Heart left ventricle (tissue), 16 donors: ENCODE measurements around the gene SCAMP4. TPM values are rescaled to one million over a fixed set of nuclear protein-coding genes. Genes with fewer than 3 reads are reported as not detected.

Experiments used
- ATAC-seq, 4 donors: fragments of 200-7000 bp; cut with Tn5 transposase; one replicate each; pipeline ENCODE4 v1.9.1; 2020 to 2022; ENCODE audit warnings: moderate library complexity in 4 of 4, mild to moderate bottlenecking in 3 of 4, moderate number of reproducible peaks in 1 of 4
- DNase-seq, 5 donors: peaks; one replicate each; pipeline ENCODE4 v3.0.0-alpha.2; 2020
- H3K27ac ChIP-seq, 12 donors: fragments of 200-600 bp; sonication (generic) in 4 of 12; one replicate each; pipeline versions ENCODE4 v1.5.0 to v1.8.0; 2016 to 2022; ENCODE audit warnings: mild to moderate bottlenecking in 2 of 12
- H3K27me3 ChIP-seq, 9 donors: fragments of 200-600 bp; sonication (generic) in 2 of 9; one replicate each; pipeline versions ENCODE4 v1.5.1 to v1.8.0; 2016 to 2022; ENCODE audit warnings: mild to moderate bottlenecking in 3 of 9
- H3K36me3 ChIP-seq, 9 donors: fragments of 200-600 bp; sonication (generic) in 2 of 9; one replicate each; pipeline versions ENCODE4 v1.5.0 to v1.8.0; 2018 to 2022; ENCODE audit warnings: mild to moderate bottlenecking in 2 of 9
- H3K4me1 ChIP-seq, 12 donors: fragments of 200-600 bp; sonication (generic) in 4 of 12; one replicate each; pipeline versions ENCODE4 v1.5.0 to v1.8.0; 2016 to 2022; ENCODE audit warnings: mild to moderate bottlenecking in 3 of 12
- H3K4me3 ChIP-seq, 12 donors: fragments of 200-600 bp; sonication (generic) in 4 of 12; one replicate each; pipeline versions ENCODE4 v1.5.0 to v1.8.0; 2017 to 2022; ENCODE audit warnings: mild to moderate bottlenecking in 9 of 12, moderate library complexity in 4 of 12
- H3K9me3 ChIP-seq, 12 donors: fragments of 200-600 bp; sonication (generic) in 4 of 12; one replicate each; pipeline versions ENCODE4 v1.5.0 to v1.8.0; 2016 to 2022; ENCODE audit warnings: mild to moderate bottlenecking in 1 of 12
- CTCF ChIP-seq, 12 donors: fragments of 200-600 bp; sonication (generic) in 4 of 12; IDR thresholded peaks; one replicate each; pipeline versions ENCODE4 v1.5.0 to v1.8.0; 2018 to 2022; ENCODE audit warnings: antibody characterized with exemption in 12 of 12, mild to moderate bottlenecking in 5 of 12
- POLR2A ChIP-seq, 2 donors: fragments of 450-650 bp; IDR thresholded peaks; one replicate each; pipeline ENCODE4 v1.6.1; 2017; ENCODE audit warnings: antibody characterized with exemption in 2 of 2, mild to moderate bottlenecking in 2 of 2, moderate library complexity in 2 of 2
- WGBS, 4 donors: extraction: QIAGEN DNeasy Blood & Tissue Kit in 2 of 4; methylation state at CpG; one replicate each; pipeline versions ENCODE4 v1.1.5 to v1.1.7; 2013 to 2018; 5-methylcytosine and 5-hydroxymethylcytosine counted together
- intact Hi-C, 10 donors: fragments of 100-400 bp; cut with DNase I; formaldehyde crosslinking; loops; one replicate each; pipeline versions ENCODE4 v1.11.1 to v1.14.2; 2022
- polyA plus RNA-seq, 2 donors: library from polyadenylated mRNA; stranded (reverse); fragments of 200-250 nt; gene quantifications; one replicate each; pipeline ENCODE4 v1.2.3, GENCODE V29; 2013
- total RNA-seq, 9 donors: library from RNA; depleted of rRNA in 2 of 9; stranded (reverse); fragments of >200 nt in 2 of 9; fragmentation: NEBNext Ultra II Directional in 3 of 9; extraction: Animal tissue kit (Norgen Biotek cat#: 25700) in 3 of 9; gene quantifications; one replicate each; pipeline versions ENCODE4 v1.1.0 to v1.2.4, GENCODE V29; 2016 to 2023
- donor health status: ischemic (EF 13 %, LVEDD 7.1; RV severe dilation, severe dysfunction).
- donor health status: healthy with polysubstance abuse.
- donor health status: DM: no; HTN: yes; CAD: no.
- donor health status: DM: no; HTN: no; CAD: no.
- donor health status: ischemic (EF 25% LVEDD 6.9; RV normal size, moderate dysfunction).
- donor health status: ischemic (EF 25% LVEDD 5.7; RV mildly dilated, moderate dysfunction).
- donor health status: healthy.
- donor health status: DM: yes; HTN: yes; CAD: no.
- donor health status: ischemic (EF 35%, LVEDD 5.7; RV mildly dilated, moderate dysfunction).
- donor health status: nonischemic (EF 11% LVEDD 7.7; RV severe dilation, severe dysfunction).
- donor health status: DM: yes; HTN: yes; CAD: no.
- donor health status: PGD.
- donor health status: ischemic (EF 29% LVEDD 5.4; RV normal size, mild dysfunction).
- donor health status: nonischemic (EF 23%, LVEDD 6.1; RV moderate dilation, normal function).

SCAMP4 gene
- total and polyA plus RNA-seq, 11 donors: 13.5 to 38.8 (median 19.1) TPM

GRCh38 chr19:1871630-1872029 is 33.6 kb upstream of the SCAMP4 start:
- H3K4me3 ChIP-seq: no peak overlapping the region
- peak overlapping the region in 1 of 12 donors; percentile 92 for H3K27ac ChIP-seq
- 89 to 95% (median 93%) methylated on average over 7 to 13 of the region's 13 CpGs for WGBS, 4 donors
- H3K27me3 ChIP-seq: no peaks in the 10 kb centered on the region
- peaks cover 9 to 50% (median 39%) of the 10 kb centered on the region in 12 donors for H3K4me1 ChIP-seq
- ATAC-seq (no peak), DNase-seq (no peak)
- no peaks in the 10 kb centered on the region for H3K9me3 ChIP-seq
- intact Hi-C loops: no loop called here
- TF ChIP-seq CTCF (IDR thresholded peaks at IDR 0.05): no peak
- no peak for TF ChIP-seq POLR2A (IDR thresholded peaks at IDR 0.05)
- peaks cover 0 to 16% (median 10%) of the 10 kb centered on the region in 9 donors for H3K36me3 ChIP-seq

- H3K36me3 ChIP-seq: peaks cover 0 to 17% (median 10%) of the 10 kb centered on the region in 9 donors
- WGBS, 4 donors: 64 to 78% (median 70%) methylated on average over 9 to 25 of the region's 25 CpGs
- intact Hi-C loops: no loop called here
- TF ChIP-seq POLR2A (IDR thresholded peaks at IDR 0.05) (no peak), CTCF (IDR thresholded peaks at IDR 0.05) (no peak)
- H3K4me1 ChIP-seq: peaks cover 11 to 53% (median 41%) of the 10 kb centered on the region in 12 donors
- H3K4me3 ChIP-seq: peak overlapping the region in 10 of 12 donors; percentile 0 to 100 (median 90)
- DNase-seq (no peak), ATAC-seq (peak in 2 of 4 donors; percentile 3 to 5)
- no peaks in the 10 kb centered on the region for H3K27me3 ChIP-seq
- peak overlapping the region; percentile 87 to 98 (median 94) for H3K27ac ChIP-seq
- no peaks in the 10 kb centered on the region for H3K9me3 ChIP-seq
Observed at GRCh38 chr19:1872807-1873523, 32.2 kb upstream of the SCAMP4 start.

GRCh38 chr19:1873524-1874473 is 31.4 kb upstream of the SCAMP4 start:
- peaks cover 0 to 21% (median 10%) of the 10 kb centered on the region in 9 donors for H3K36me3 ChIP-seq
- H3K4me3 ChIP-seq: peak overlapping the region in 10 of 12 donors; percentile 0 to 100 (median 90)
- 7 to 25% (median 22%) methylated on average over 23 to 29 of the region's 29 CpGs for WGBS, 4 donors
- DNase-seq (peak in 4 of 5 donors; percentile 72 to 84 (median 78)), ATAC-seq (peak; percentile 36 to 61 (median 46))
- H3K27me3 ChIP-seq: no peaks in the 10 kb centered on the region
- no peaks in the 10 kb centered on the region for H3K9me3 ChIP-seq
- peaks cover 11 to 58% (median 41%) of the 10 kb centered on the region in 12 donors for H3K4me1 ChIP-seq
- intact Hi-C loops: no loop called here
- TF ChIP-seq POLR2A (IDR thresholded peaks at IDR 0.05) (no peak), CTCF (IDR thresholded peaks at IDR 0.05) (no peak)
- peak overlapping the region; percentile 87 to 98 (median 94) for H3K27ac ChIP-seq
